Brain pericyte (primary cell): ENCODE results near the gene VN1R2.
"Not testable (repeated sequence)": the region's sequence is repeated elsewhere in the genome, so short reads cannot be mapped to it uniquely, and the experiment has no call there.

Source experiments
- DNase-seq: peaks from one replicate; pipeline ENCODE4 v3.0.0-alpha.2; 2012; ENCODE audit warnings: low read depth, low spot score

Gene VN1R2, protein sequence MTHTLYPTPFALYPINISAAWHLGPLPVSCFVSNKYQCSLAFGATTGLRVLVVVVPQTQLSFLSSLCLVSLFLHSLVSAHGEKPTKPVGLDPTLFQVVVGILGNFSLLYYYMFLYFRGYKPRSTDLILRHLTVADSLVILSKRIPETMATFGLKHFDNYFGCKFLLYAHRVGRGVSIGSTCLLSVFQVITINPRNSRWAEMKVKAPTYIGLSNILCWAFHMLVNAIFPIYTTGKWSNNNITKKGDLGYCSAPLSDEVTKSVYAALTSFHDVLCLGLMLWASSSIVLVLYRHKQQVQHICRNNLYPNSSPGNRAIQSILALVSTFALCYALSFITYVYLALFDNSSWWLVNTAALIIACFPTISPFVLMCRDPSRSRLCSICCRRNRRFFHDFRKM

DNA sequence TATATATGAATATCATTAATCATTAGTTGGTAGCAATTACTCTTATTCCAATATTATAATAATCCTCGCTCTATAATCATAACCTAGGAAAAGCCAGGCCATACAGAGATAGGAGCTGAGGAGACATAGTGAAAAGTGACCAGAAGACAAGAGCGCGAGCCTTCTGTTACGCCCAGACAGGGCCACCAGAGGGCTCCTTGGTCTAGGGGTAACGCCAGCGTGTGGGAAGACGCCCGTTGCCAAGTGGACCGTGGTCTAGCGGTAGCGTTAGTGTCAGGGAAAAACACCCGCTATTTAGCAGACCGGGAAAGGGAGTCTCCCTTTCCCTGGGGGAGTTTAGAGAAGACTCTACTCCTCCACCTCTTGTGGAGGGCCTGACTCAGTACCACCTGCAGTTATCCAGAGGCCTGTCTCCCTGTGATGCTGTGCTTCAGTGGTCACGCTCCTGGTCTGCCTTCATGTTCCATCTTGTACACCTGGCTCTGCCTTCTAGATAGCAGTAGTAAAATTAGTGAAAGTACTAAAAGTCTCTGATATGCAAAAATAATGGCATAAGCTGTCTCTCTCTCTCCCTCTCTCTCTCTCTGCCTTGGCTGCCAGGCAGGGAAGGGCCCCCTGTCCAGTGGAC lies at the start of gene VN1R2:
Gene VN1R2, plus strand, starts transcription at position 578 of the 628 bp plus-strand sequence. CDS start 84 bp downstream, outside the sequence.
- DNase-seq, result not testable (repeated sequence)

DNA sequence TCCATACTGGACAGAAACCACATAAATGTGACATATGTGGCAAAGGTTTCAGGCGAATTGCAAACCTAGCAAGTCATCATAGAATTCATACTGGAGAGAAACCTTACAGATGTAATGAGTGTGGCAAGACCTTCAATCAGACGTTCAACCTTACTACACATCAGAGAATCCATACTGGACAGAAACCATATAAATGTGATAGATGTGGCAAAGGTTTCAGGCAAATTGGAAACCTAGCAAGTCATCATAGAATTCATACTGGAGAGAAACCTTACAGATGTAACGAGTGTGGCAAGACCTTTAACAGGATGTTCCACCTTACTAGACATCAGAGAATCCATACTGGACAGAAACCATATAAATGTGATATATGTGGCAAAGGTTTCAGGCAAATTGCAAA lies 46.5 kb upstream of the VN1R2 start:
- DNase-seq, result not testable (repeated sequence)

DNA sequence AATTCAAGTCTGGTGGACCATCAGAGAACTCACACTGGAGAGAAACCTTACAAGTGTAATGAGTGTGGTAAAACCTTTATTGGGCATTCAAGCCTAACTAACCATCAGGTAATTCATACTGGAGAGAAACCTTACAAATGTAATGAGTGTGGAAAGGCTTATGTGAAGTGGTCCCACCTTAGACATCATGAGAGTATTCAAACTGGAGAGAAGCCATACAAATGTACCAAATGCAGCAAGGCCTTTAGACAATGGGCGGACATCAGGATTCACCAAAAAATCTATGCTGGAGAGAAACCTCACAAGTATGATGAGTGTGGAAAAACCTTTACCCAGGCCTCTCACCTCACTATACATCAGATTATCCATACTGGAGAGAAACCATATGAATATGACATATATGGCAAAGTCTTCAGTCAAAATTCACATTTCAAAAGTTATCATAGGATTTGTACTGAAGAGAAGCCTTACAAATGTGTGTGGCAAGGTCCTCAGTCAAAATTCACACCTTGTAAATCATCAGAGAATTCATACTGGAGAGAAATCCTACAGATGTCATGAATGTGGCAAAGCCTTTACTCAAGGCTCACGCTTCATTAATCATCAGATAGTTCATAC lies 45.3 kb upstream of the VN1R2 start:
- DNase-seq, result no peak

DNA sequence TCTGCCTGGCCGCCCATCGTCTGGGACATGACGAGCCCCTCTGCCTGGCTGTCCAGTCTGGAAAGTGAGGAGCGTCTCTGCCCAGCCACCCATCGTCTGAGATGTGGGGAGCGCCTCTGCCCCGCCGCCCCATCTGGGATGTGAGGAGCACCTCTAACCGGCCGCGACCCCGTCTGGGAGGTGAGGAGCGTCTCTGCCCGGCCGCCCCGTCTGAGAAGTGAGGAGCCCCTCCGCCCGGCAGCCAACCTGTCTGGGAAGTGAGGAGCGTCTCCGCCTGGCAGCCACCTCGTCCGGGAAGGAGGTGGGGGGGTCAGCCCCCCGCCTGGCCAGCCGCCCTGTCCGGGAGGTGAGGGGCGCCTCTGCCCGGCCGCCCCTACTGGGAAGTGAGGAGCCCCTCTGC lies 35.4 kb upstream of the VN1R2 start:
- DNase-seq, result not testable (repeated sequence)

DNA sequence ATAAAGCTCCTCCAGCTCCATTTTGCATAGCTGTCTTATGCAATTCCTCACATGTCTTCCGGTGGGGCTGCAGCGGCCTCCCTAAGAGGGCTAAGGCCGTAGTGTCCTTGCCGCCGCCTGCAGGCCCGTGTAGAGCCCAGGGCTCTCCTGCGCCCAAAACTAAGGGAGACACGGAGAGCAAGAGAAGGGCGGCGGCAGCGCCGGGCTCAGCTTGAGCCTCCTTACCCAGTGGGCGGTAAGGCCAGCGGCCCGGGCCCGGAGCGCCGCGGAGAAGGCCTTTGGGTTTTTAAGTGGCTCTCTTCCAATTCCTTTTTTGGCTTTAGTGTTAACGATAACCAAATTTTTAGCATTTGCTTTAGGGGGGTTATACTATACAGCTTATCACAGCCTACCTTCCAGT lies 33.5 kb upstream of the VN1R2 start:
- DNase-seq, result no peak

DNA sequence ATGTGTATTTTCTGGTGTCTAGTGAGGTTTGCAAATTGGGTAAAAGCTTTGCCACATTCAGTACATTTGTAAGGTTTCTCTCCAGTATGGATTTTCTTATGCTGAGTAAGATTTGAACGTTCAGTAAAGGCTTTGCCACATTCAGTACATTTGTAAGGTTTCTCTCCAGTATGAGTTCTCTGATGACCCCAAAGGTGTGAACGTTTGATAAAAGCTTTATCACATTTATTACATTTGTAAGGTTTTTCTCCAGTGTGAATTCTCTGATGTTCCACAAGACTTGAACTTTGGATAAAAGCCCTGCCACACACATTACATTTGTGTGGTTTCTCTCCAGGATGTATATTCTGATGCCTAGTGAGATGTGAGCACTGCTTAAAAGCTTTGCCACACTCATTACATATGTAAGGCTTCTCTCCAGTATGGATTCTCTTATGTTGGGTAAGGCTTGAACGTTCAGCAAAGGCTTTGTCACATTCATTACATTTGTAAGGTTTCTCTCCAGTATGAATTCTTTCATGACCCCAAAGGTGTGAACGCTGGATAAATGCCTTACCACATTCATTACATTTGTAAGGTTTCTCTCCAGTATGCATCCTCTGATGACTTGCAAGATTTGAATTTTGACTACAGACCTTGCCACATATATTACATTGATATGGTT lies 20.8 kb upstream of the VN1R2 start:
- no peak for DNase-seq

DNA sequence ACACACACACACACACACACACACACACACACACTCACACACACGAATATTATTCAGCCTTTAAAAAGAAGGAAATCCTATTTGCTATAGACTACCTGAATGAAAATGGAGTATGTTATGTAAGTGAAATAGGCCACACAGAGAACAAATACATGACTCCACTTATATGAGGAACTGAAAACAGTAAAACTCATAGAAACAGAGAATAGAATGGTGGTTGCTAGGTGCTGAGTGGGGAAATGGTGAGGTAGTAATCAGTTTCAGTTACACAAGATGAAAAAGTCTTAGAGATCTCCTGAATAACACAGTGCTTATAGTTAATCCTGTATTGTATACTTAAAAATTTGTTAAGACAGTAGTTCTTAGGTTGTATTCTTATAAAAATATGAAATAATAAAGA lies 11.6 kb upstream of the VN1R2 start:
- no peak for DNase-seq

DNA sequence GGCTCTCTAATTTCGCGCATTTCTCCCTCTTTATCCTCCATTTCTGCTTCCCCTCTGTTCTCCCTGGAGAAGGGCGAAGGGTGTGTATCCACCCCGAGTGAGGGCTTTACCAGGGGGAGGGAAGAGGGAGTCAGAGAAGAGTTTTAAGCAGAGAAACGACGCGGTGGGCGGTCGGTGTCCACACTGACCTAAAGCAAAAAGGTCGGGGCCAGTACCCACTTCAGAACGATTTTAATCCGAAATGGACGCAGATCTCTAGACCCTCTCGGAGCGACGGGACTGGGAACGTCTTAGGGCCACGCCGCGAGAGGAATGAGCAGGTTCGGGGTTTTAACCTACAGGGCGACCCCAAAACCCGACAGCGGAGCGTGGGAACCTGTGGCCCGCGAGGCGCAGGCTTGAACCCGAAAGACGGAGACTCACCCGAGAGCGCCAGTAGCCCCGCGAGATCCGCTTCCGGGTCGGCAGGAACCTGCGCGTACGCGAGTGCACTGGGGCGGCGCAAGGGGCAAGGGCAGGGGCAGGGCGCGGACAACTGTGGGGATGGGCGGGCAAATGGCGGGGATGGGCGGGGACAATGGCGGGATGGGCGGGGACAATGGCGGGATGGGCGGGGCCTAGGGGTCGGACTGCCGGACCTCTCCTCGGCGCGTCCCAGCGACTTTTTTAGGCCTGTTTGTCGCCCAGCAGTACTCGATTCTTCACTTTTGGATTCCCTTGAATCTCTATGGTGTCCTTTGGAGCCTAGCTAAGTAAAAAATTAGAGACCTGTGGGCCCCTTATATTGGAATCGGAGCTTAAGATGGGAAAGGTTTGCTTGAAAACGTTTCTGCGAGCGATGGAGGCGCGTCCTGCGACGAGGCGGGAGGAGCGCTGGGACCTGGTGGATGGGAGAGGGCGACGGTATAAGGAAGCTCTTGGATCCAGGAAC lies 3.4 kb upstream of the VN1R2 start, which contains the start of gene ZNF677:
Gene ZNF677, minus strand, starts transcription at position 463 of the 931 bp plus-strand sequence. CDS start 3,323 bp downstream, outside the sequence.
- DNase-seq, result peak; percentile 27

DNA sequence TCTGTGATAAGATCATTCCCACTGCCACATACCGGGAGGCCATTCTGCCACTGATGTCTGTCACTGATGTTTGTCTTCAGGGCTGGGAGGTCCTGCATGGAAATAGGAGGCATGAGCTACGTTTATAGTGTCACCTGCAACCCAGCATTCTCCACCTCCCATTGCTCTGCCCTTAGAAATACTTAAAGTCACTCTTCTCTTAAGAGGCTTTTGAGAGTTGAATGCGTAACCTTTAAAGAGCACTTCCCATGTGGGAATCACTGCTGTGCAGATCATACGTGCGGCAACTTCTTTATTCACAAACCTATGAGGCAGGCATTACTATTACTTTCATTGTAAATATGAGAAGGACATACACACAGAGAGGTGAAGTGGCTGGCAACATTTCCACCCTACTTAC lies 9.5 kb downstream of the VN1R2 start, which contains the start of gene VN1R4:
Gene VN1R4, minus strand, starts transcription at position 101 of the 400 bp plus-strand sequence. Its CDS starts 58 bp downstream, at position 43.
- DNase-seq, result not testable (repeated sequence)

DNA sequence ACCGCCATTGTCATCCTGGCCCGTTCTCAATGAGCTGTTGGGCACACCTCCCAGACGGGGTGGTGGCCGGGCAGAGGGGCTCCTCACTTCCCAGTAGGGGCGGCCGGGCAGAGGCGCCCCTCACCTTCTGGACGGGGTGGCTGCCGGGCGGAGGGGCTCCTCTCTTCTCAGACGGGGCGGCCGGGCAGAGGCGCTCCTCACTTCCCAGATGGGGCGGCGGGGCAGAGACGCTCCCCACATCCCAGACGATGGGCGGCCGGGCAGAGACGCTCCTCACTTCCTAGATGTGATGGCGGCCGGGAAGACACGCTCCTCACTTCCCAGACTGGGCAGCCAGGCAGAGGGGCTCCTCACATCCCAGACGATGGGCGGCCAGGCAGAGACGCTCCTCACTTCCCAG lies 11.8 kb downstream of the VN1R2 start:
- not testable (repeated sequence) for DNase-seq

DNA sequence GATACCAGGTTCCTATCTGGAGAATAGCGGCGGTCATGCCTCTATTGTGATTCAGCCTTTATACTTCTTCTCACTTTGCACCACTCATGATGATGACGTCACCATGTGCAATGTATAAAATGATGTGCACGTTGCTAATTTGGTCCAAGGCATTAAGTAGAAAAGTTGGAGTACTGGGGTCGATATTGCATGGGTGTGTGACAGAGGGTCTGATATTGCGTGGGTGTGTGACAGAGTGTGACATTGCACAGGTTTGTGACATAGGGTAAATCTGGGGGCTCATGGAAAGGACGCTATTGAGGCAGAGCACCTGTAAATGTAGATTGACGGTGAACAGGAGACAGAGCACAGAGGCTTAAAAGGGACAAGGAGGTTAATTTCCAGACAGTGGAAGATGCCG lies 14.0 kb downstream of the VN1R2 start:
- no peak for DNase-seq

DNA sequence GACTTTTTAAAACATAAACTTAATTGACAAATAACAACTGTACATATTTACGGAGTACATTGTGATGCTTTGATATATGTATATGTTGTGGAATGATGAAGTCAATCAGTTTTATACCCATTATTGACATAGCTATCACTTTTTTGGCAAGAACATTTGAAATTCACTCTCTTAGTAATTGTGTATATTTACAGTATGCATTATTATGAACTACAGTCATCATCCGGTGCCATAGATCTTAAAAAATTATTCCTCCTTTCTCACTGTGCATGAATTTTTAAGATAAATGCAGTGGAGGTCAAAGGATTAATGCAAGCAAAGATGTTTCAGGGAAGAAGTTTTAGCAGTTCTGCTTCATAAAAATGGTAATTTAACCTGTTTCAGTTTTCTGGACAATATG lies 17.4 kb downstream of the VN1R2 start:
- DNase-seq, result no peak

DNA sequence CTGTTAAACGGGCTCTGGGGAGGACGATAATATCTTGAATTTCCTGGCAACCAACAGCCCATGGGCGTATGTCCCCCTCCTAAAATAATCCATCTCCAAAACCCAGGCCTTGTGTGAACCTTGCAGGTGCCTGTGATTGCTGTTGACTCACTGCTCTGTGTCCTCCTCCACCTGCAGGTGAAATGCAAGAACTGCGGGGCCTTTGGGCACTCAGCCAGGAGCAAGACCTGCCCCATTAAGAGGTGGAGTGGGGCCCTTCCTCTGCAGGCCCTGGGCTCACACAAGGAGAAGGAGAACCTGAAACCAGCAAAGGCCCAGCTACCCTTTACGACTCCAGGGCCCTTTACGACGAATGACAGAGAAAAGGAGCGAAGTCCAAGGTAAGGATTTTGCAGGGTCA lies 23.9 kb downstream of the VN1R2 start:
- DNase-seq, result not testable (repeated sequence)

DNA sequence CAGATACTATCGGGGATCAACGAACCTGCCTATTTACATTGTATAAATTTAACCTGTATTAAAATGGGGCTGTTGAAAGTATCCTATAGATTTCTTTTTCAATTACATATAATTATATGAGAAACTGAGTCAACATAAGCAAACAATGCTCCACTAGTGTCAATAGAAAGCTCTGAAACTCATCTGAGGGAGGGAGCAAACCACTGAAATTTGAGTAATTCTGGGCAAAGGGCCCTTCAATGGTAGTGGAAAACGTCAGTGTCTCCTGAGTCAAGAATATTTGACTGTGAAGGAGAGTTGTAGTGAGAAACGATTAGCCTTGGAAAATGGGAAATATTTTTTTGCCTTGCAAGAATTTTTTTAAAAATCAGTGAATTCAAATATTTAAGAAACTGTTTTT lies 27.0 kb downstream of the VN1R2 start:
- no peak for DNase-seq

DNA sequence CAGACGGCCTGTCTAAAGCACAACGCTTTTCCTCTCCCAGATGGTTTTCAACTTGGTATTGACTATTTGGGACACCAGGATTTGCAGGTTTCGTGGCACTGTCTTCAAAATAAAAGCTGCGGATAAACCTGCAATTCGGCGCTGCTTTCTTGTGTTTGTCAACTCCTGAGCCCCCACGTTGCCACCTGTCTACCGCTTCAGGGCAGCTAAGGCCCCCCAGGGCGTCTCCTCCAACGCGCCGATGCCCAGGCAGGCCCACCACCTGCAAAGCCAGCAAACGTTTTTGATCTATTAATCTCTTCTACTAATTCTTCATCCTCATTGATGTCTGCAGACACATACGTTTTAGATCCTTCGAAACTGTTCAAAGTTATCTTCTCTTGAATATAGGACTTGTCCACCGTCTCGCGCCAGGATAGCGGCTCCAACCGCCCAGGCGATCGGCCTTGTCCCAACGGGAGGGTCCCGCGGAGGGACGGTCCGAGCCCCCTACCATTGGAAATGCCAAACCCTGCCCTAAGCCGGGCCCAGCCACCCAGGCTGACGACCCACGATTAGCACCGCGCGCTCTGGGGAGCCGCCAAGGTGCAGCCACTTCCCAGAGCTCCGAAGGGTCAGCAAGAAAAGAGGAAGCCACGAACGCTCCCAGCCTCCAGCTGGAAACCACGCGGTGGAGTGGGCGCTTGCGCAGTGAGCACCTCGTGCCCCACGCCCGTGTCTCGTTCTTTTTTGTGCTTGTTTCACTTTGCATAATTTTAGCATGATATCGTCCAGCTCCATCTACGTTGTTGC lies 32.9 kb downstream of the VN1R2 start:
- no peak for DNase-seq

DNA sequence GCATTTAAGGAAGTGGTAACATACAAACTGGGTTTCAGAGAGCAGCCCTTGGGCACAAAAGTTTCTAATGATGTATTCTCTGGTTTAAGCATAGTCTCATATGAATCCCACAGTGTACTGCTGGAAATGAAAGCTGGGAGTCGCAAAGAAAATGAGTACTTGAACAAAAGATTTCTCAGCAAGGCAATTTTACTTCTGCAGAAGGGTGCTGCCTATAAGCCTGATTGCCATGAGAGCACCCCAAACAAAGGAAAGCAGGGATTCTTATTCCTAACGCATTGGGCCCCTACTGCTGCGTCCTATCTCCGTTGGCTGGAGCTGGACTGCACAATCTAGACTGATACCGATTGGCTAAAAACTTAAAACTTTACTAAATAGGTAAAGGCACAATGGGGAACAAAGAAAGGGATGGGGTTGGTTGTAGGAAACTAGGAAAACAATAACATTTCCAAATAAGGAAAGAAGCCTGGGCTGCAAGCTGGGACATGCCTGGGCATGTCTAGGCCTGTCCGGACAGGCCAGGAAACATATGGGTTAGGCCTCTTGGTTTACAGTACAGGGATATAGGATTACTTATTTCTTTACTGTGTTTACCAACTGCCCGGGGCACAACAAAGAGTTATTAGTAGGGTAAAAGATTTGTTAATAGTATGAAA lies 36.8 kb downstream of the VN1R2 start:
- DNase-seq, result no peak

DNA sequence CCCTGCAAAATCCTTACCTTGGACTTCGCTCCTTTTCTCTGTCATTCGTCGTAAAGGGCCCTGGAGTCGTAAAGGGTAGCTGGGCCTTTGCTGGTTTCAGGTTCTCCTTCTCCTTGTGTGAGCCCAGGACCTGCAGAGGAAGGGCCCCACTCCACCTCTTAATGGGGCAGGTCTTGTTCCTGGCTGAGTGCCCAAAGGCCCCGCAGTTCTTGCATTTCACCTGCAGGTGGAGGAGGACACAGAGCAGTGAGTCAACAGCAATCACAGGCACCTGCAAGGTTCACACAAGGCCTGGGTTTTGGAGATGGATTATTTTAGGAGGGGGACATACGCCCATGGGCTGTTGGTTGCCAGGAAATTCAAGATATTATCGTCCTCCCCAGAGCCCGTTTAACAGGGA lies 43.2 kb downstream of the VN1R2 start:
- DNase-seq, result not testable (repeated sequence)

DNA sequence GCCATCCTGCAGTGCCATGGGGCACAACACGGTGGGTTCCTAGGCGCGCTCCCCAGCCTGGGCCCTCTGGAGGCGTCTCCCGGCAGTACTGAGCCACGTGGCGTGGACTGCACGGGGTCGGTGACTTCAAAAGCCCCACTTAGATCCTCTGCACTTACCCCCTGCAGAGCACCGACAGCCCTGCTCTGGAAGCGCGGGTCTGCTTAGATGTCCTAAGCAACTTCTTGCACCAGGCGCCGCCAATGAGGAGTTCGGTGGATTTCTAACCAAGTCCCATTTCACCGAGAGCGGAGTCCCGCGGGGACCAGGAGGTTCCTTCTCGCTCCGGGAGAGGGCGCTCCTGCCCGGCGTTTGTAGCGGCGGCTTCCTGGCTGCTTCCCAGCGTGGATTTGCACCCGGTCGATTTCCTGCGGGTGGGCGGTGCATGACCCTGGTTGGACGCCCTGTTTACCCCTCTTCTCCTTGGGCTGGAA lies 50.3 kb downstream of the VN1R2 start:
- DNase-seq, result no peak
